Type B pancreatic cell (in vitro differentiated cells): ENCODE results near the gene MIOS. TPM values are rescaled to one million over a fixed set of nuclear protein-coding genes. Genes with fewer than 3 reads are reported as not detected.

Experiments
- DNase-seq: peaks from one replicate; pipeline ENCODE4 v3.0.0; 2021; ENCODE audit warnings: mixed read lengths; ENCODE audit not compliant: unreplicated experiment; ENCODE audit errors: extremely low spot score
- H3K27ac Mint-ChIP-seq: 2 replicates; pipeline ENCODE4 v1.8.0; 2021; ENCODE audit warnings: mild to moderate bottlenecking, mixed read lengths
- H3K27me3 Mint-ChIP-seq: 2 replicates; pipeline ENCODE4 v1.8.0; 2021; ENCODE audit warnings: mixed read lengths
- H3K36me3 Mint-ChIP-seq: 2 replicates; pipeline ENCODE4 v1.8.0; 2021; ENCODE audit warnings: mixed read lengths
- H3K4me1 Mint-ChIP-seq: one replicate; pipeline ENCODE4 v1.8.0; 2021; ENCODE audit warnings: mixed read lengths; ENCODE audit not compliant: unreplicated experiment
- H3K4me3 Mint-ChIP-seq: 2 replicates; pipeline ENCODE4 v1.8.0; 2021; ENCODE audit warnings: mild to moderate bottlenecking, mixed read lengths
- H3K9me3 Mint-ChIP-seq: 2 replicates; pipeline ENCODE4 v1.8.0; 2021; ENCODE audit warnings: mixed read lengths
- total RNA-seq: library from RNA; stranded (reverse); gene quantifications from 2 replicates; pipeline ENCODE4 v1.2.1, GENCODE V29; 2021; ENCODE audit warnings: low replicate concordance
- TF ChIP-seq, protein P1 (sequence below): fragments of 200-600 bp; sonication (generic); conservative IDR thresholded peaks from 2 replicates; pipeline ENCODE4 v1.5.0; 2021; ENCODE audit warnings: antibody characterized with exemption, mild to moderate bottlenecking

Gene MIOS
- total RNA-seq, 1 donor from 2014 or later, result 43.6 TPM

DNA sequence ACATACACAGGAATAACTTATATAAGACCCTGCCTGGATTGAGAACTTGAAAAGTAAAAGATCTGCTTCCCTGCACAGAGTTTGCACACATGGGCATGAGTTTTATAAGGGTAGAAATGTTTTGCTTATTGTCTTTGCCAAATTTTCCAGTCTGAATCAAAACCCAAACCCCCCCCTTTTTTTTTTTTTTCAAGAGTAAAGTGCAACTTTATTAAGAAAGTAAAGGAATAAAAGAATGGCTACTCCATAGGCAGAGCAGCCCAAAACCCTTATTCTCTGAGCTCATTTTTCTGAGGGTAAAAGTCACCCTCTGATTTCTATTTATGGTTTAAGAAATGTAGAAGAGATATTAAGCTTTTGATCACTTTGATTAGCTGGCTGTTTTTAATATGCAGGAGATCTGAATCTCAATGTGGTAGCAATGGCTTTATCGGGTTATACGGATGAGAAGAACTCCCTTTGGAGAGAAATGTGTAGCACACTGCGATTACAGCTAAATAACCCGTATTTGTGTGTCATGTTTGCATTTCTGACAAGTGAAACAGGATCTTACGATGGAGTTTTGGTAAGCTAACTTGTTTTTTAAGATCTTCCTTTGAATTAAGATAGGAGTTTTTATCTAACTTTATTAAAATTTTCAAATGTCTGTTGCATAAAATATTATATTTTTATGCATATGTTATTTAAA, 18.7 kb downstream of the MIOS start:
- TF ChIP-seq, protein P1, sequence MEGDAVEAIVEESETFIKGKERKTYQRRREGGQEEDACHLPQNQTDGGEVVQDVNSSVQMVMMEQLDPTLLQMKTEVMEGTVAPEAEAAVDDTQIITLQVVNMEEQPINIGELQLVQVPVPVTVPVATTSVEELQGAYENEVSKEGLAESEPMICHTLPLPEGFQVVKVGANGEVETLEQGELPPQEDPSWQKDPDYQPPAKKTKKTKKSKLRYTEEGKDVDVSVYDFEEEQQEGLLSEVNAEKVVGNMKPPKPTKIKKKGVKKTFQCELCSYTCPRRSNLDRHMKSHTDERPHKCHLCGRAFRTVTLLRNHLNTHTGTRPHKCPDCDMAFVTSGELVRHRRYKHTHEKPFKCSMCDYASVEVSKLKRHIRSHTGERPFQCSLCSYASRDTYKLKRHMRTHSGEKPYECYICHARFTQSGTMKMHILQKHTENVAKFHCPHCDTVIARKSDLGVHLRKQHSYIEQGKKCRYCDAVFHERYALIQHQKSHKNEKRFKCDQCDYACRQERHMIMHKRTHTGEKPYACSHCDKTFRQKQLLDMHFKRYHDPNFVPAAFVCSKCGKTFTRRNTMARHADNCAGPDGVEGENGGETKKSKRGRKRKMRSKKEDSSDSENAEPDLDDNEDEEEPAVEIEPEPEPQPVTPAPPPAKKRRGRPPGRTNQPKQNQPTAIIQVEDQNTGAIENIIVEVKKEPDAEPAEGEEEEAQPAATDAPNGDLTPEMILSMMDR, result no peak
- Mint-ChIP-seq H3K4me1 (no peaks in the 10 kb centered on the region), H3K36me3 (peaks cover 23% of the 10 kb centered on the region), H3K9me3 (no peaks in the 10 kb centered on the region), H3K27me3 (no peaks in the 10 kb centered on the region), H3K27ac (no peak overlapping the region), H3K4me3 (no peak overlapping the region)
- no peak for DNase-seq

DNA sequence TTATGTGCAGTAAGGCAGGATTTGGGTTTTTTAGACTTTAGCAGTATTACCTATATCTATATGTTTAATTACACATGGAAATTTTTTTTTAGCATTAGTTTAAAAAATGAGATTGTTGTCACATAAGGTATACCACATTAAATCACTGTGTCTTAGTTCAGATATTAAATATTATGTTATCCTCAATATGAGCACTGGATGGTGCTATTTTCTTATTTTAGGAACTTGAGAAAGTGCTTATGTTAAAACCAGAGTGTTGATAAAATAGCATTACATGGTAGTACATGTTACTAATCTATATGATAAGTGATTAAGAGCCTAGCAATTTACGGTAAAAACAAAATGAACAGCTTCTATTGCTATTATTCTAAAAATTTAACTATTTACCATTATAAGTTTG, 28.8 kb downstream of the MIOS start:
- no peaks in the 10 kb centered on the region for H3K27me3 Mint-ChIP-seq
- TF ChIP-seq, protein P1, result peak; percentile 62
- H3K27ac Mint-ChIP-seq, result no peak overlapping the region
- no peak overlapping the region for H3K4me3 Mint-ChIP-seq
- peaks cover 47% of the 10 kb centered on the region for H3K36me3 Mint-ChIP-seq
- H3K4me1 Mint-ChIP-seq, result no peaks in the 10 kb centered on the region
- peaks cover 4% of the 10 kb centered on the region for H3K9me3 Mint-ChIP-seq
- DNase-seq, result no peak

DNA sequence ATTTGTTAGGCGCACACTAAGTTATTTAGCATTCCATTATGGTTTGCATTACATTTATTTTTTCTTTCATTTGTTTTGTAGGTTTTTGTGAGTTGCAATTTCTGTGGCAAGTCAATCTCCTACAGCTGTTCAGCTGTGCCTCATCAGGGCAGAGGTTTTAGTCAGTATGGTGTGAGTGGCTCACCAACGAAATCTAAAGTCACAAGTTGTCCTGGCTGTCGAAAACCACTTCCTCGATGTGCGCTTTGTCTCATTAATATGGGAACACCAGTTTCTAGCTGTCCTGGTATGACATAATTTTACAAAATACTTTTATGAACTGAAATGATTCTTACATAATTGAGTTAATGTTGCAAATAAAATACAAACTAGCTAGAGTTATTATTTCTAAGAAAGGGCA, 29.5 kb downstream of the MIOS start:
- Mint-ChIP-seq H3K27ac (no peak overlapping the region), H3K9me3 (peaks cover 8% of the 10 kb centered on the region), H3K27me3 (no peaks in the 10 kb centered on the region), H3K4me1 (no peaks in the 10 kb centered on the region), H3K36me3 (peaks cover 47% of the 10 kb centered on the region), H3K4me3 (no peak overlapping the region)
- TF ChIP-seq, protein P1, result no peak
- DNase-seq, result no peak

DNA sequence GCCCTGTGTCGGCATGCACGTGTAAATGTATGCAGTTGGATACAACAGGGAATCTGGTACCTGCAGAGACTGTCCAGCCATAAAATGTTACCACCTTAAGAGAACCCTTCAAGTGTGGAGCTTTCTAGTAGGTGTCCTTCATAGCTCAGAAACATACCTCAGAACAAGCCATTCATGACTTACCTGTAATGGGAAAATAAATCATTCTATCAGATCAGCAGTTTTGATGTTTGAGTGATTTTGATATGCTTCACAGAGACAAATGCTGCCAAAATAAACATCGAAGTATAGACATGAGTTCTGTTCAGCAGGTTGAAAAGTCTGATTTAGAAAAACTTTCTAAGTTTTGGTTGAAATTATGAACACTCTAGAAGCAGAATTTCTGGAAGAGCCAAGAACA, 40.3 kb downstream of the MIOS start:
- no peak overlapping the region for H3K4me3 Mint-ChIP-seq
- no peaks in the 10 kb centered on the region for H3K9me3 Mint-ChIP-seq
- no peak overlapping the region for H3K27ac Mint-ChIP-seq

DNA sequence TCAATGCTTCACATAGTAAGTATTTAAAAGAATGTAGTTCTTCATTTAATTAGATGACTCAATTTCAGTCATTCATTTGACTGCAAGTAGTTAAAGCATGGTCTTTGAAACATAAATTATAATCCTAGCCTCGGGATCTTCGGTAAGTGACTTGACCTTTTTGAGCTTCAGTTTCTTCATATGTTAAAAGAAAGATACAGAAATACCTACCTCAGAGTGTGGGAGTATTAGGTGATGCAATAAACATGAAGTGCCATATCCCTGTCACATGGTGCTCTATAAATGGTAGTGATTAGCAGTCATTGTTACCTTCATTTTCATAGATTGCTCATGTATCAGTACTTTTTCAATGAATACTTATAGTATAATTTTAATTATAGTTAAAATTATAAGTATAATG, 42.6 kb downstream of the MIOS start:
- Mint-ChIP-seq H3K4me3 (no peak overlapping the region), H3K27me3 (no peaks in the 10 kb centered on the region), H3K36me3 (no peaks in the 10 kb centered on the region), H3K9me3 (no peaks in the 10 kb centered on the region), H3K27ac (no peak overlapping the region), H3K4me1 (no peaks in the 10 kb centered on the region)
- no peak for DNase-seq
- TF ChIP-seq, protein P1, result no peak

More for the DNA sequence above, 40.3 kb downstream of the MIOS start:
- no peaks in the 10 kb centered on the region for H3K36me3 Mint-ChIP-seq
- H3K4me1 Mint-ChIP-seq, result no peaks in the 10 kb centered on the region
- TF ChIP-seq, protein P1, result no peak
- no peaks in the 10 kb centered on the region for H3K27me3 Mint-ChIP-seq
- no peak for DNase-seq
